Activated CD8-positive, alpha-beta memory T cell treated with anti-CD3 and anti-CD28 coated beads for 48 hours (primary cell): ENCODE data around the gene TRMT1L.

Experiments used
- DNase-seq, 3 experiments: peaks; one replicate each; pipeline ENCODE4 v3.0.0-alpha.2; 2020; ENCODE audit warnings: low read depth in 2 of 3, low spot score in 2 of 3

TRMT1L gene

DNA sequence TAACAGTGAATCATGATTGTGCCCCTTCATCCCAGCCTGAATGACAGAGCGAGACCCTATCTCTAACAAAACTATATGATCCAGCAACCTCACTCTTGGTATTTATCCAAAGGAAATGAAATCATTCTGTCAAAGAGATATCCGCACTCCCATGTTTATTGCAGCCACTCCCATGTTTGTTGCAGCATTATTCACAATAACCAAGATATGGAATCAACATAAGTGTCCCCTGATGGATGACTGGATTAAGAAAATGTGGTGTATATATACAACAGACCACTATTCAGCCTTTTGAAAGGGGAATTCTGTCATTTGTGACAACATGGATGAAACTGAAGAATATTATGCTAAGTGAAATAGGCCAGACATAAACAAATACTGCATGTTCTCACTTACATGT lies 44.4 kb downstream of the TRMT1L start:
- DNase-seq = no peak

DNA sequence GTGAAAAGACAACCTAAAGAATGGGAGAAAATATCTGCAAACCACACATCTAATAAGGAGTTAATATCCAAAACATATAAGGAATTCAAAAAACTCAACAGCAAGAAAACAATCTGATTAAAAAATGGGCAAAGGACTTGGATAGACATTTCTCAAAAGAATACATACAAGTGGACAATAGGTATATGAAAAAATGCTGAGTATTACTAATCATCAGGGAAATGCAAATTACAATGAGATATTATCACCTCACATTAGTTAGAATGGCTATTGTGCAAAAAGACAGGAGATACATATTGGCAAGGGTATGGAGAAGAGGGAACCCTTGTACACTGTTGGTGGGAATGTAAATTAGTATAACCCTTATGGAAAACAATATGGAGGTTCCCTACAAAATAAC lies 44.9 kb downstream of the TRMT1L start:
- no peak for DNase-seq

DNA sequence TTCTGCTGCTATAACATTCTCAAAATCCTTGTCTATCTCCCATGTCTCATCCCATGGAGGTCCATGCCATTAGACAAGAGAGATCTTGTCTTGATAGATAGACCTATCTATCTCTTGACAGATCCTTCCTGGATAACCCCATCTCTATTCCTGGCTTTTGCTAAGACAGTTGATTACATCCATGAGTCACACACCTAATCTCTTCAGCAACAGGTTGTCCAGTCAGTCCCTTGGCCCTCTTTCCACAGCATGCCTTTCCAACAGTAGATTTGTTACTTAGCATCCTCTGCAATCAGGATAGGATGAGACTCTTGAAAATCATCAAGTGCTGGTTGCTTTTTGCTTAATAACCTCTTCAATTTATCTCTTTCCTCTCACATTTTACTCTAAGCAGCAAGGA lies 46.6 kb downstream of the TRMT1L start:
- DNase-seq = no peak

DNA sequence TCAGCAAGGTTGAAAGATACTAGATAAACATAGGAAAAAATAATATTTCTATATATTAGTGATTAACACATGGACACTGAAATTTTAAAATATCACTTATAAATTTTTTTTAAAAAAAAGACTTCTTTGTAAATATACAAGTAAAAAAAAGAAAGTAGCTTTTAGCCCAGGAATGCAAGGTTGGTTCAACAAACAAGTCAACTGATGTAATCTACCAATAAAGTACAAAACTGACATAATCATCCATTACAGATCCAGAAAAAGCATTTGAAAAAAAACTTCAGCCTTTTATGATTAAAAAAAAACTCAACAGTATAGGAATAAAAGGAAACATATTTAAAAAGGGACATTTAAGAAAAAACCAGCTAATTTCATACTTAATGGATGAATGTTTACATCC lies 48.4 kb downstream of the TRMT1L start:
- DNase-seq = no peak

DNA sequence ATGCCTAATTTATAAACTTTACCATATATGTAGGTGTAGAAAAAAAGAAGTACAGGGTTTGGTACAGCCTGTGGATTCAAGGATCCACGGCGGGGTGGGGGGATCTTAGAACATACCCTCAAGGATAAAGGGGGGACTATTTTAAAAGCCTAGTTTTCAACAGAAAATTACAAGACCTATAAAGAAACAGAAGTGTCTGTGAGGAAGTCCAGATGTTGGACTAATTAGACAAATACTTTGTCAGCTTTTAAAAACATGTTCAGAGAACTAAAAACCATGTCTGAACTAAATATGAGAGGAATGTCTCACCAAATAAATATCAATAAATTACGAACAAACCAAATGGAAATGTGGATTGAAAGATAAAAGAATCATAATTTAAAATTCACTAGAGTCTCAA lies 51.6 kb downstream of the TRMT1L start:
- DNase-seq = no peak

DNA sequence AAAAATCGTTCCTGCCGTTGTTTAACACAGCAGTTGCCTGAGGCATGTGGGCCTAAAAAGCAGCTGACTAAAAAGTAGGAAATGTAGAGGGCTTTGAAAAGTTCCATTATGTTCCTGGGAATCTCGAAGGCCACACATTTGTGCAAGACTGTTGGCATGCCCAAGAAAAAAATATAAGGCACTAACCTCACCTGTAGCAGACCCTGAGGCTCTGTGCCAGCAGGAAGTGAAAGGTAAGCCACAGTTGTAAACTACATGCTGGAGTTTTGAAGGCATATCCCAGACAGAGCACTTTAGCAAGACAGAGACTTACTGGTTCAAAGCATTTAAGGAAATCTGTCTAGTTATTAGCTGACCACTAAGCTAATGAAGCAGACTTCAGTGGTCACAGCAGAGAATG lies 52.7 kb downstream of the TRMT1L start:
- no peak for DNase-seq

DNA sequence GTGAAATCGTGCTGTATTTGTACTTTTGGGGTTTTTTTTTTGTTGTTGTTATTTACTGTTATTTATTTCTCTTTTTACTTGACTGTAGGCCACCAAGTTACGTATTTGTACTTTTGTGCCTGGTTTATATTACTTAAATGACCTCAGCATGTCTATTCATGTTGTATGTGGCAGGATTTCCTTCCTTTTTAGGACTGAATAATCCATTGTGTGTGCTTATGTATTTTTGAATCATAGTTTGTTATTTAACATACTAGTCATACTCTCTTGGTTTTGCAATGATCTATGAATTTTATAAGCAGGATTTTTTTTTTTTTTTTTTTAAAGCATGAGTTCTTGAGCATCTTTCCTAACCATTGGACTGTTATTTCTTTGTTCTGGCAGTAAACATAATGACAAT lies 60.2 kb downstream of the TRMT1L start:
- no peak for DNase-seq

DNA sequence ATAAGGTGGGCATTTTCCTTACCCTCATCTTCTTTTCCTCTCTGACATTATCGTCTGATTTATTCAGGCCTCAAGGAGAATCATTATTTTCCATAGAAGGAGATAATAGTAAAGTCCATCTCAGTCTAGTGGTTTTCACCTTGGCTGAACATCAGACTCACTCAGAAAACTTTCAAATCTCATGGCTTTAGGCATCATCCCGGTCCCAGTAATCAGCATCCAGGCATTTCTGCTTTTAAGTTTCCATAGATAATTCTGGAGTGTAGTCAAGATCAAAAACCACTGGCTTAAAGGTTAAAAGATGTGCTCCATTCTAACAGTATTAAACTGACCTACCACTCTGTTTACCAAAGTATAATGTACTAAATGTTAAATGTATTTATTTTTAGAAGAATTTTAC lies 62.0 kb downstream of the TRMT1L start:
- DNase-seq = no peak

DNA sequence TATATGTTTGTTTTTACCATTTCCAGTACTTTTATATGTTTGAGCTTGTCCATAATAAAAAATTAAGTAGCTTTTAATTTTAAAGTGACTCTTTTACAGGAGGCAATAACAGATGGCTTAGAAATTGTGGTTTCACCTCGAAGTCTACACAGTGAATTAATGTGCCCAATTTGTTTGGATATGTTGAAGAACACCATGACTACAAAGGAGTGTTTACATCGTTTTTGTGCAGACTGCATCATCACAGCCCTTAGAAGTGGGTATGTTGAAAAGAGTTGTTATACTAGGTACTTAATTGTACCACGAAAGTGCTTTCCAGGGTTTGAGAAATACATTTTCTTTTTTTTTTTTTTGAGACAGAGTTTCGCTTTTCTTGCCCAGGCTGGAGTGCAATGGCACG lies 65.3 kb downstream of the TRMT1L start:
- no peak for DNase-seq

DNA sequence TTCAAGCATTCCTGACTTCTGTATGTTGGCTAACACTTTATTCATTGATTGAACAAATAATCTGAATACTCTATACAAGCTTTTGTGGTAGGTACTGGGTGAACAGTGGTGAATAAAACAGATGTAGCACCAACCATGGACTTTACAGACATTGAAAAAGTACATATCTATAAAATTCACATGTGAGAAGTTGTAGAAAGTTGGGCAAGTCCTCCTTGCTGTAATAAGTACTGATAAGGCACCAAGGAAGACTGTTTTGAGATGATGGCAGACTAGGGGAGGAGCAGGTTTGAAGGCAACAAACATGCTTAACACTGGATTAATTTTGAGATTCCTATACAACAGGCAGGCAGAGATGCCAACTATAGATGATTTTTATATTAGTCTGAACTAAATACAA lies 69.0 kb downstream of the TRMT1L start:
- no peak for DNase-seq

DNA sequence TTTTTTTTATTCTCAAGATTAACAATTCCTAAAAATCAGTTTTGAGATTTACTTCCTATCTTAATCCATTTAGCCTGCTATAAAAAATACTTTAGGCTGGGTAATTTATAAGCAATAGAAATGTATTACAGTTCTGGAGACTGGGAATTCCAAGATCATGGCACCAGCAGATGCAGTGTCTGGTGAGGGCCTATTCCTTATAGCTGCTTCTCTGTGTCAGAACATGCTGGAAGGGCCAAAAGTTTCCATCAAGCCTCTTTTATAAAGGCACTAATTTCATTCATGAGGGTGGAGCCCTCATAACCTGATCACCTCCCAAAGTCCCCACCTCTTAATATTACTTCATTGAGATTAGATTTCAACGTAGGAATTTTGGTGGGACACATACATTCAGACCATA lies 69.7 kb downstream of the TRMT1L start:
- no peak for DNase-seq

DNA sequence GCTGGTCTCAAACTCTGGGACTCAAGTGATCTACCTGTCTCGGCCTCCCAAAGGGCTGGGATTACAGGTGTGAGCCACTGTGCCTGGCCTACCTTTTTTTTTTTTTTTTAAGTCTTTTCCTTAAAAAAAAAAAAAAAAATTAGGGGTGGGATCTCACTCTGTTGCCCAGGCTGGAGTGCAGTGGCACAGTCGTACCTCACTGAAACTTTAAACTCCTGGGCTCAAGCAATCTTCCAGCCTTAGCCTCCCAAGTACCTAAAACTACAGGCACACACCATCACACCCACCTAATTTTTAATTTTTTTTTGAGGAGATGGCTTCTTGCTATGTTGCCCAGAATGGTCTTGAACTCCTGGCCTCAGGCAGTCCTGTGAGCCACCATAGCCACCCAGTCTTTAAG lies 72.9 kb downstream of the TRMT1L start:
- DNase-seq = no peak

DNA sequence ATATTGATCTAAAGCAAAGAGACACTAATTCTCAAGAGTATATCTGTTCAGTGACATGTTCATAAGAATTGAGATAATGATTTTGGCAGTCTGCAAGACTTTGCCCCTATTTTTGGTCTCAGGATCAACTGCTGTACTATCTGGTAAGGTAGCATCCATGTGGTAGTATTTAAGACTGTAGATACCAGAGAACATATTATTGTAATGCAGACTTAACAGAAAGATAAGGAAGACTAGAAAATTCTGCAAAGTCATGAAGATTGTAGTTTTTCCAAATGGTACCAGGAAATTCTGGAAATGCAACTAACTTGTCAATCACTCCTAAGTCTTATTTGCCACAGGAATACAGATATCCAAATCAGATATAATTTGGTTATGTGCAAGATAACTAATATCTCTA lies 76.3 kb downstream of the TRMT1L start:
- DNase-seq = no peak

DNA sequence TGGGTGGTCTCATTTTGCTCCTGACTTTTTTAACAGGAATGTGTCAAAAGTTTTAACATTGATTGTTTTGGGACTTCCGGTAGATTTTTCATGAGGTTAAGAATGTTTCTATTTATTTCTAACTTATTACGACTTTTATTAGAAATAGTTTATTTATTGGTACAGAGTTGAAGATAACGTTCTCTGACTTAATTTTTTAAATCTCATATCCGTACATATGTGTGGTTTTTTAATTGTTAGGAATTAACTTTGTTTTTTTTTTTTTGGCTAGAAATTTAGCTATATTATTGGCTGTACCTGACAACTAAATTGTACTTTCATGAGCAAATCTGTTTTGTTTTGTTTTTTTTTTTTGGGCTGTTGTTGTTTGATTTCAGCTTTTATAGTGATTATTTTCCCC lies 79.4 kb downstream of the TRMT1L start:
- DNase-seq = no peak

DNA sequence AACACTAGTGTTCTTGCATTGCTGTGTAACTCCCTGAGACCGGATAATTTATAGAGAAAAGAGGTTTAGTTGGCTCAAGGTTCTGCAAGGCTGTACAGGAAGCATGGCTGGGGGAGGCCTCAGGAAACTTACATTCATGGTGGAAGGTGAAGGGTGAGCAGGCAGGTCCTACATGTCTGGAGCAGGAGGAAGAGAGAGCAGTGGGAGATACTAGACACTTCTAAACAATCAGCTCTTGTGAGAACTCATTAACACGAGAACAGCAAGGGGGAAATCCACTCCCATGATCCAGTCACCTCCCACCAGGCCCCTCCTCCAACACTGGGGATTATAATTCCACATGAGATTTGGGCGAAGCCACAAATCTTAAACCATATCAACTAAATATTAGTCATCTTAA lies 81.3 kb downstream of the TRMT1L start:
- no peak for DNase-seq

DNA sequence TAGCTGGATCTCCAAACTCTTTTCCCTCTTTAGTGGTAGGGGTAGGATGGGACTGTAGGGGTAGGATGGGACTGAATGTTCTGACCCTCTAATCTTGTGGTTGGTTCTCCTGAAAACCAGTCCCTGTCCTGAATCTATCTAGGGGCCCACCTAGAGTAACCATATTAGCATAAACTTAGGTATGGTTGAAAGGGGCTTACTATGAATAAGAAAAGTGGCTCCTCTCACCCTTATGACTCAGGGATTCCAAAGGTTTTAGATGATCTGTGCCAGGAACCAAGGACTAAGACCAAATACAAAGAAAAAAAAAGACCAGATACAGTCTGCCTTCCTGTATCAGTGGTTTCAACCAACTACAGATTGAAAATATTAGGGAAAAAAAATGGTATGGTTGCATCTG lies 82.4 kb downstream of the TRMT1L start:
- DNase-seq = no peak

DNA sequence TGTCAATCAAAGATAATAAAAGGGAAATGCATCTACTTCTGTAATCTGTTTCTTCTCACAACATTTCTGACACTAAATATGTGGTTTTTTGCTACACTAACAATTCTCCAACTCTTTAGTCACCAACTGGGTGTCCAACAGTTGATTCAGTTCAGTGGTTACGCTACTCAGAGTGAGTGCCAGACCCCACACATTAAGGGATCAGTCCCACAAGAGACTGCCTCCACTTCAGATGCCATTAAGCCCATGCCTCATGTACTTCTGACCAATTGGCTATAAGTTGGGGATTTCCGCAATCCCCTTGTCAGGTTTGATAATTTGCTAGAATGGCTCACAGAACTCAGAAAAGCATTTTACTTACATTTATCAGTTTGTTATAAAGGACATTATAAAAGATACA lies 83.0 kb downstream of the TRMT1L start:
- no peak for DNase-seq

DNA sequence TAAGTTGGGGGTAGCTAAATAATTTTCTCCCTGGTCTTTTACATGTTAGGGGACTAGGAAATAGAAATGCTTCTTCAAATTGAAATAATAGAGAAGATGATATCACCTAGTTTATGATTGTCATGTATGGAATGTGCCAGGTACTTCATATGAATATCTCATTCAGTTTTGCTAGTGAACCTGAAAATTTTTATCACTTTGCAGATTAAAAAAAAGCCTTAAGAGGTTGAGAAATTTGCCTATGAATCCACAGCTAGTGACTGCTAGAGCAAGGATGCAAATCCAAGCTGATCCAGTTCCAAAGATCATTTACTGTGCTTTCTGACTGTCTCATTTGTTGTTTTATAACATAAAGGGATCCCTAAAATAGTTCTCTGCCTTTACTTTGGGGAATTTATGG lies 86.7 kb downstream of the TRMT1L start:
- no peak for DNase-seq

DNA sequence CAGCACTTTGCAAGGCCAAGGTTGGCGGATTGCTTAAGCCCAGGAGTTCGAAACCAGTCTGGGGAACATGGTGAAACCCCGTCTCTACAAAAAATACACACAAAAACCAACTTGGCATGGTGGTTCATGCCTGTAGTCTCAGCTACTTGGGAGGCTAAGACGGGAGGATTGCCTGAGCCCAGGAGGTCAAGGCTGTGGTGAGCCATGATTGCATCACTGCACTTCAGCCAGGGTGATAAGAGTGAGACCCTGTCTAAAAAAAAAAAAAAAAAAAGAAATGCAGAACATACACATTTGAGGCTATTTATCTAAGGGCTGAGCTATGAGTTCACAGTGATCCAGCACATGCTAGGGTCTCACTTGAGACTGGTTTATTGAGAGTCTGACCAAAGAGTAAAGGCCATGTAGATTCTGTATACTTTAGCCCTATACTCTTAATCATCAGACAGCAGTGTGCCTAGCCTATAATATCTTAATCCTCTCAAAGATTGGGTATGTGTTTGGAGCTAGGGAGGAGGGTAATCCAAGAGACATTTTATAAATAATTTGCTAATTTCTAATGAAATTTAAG lies 87.5 kb downstream of the TRMT1L start:
- no peak for DNase-seq

DNA sequence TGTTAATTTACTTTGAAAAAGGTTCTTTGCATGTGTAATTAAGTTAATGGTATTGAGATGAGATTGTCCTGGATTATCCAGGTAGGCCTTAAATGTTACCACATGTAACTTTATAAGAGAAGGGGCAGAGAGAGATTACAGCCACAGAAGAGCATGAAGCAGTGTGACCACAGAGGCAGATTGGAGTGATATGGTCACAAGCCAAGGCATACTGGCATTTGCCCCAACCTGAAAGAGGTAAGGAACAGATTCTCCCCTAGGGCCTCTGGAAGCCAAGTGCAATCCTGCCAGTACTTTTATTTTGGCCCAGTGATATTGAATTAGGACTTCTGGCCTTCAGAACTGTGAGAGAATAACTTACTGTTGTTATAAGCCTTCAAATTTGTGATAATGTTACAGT lies 88.4 kb downstream of the TRMT1L start:
- DNase-seq = no peak
